Loucy (cell line): ENCODE measurements around the gene ASCL2.

Experiments used
- EZH2phosphoT487 ChIP-seq: fragments of 200-600 bp; IDR thresholded peaks from 2 replicates; pipeline ENCODE4 v1.6.1; 2018; ENCODE audit warnings: antibody characterized with exemption, mild to moderate bottlenecking, moderate library complexity, borderline replicate concordance
- TF ChIP-seq, protein P1 (sequence below): fragments of 200-600 bp; sonication (generic); conservative IDR thresholded peaks from 2 replicates; pipeline ENCODE4 v1.5.1; 2014; ENCODE audit warnings: mild to moderate bottlenecking, antibody characterized with exemption, low read length

- TF ChIP-seq, protein P1, sequence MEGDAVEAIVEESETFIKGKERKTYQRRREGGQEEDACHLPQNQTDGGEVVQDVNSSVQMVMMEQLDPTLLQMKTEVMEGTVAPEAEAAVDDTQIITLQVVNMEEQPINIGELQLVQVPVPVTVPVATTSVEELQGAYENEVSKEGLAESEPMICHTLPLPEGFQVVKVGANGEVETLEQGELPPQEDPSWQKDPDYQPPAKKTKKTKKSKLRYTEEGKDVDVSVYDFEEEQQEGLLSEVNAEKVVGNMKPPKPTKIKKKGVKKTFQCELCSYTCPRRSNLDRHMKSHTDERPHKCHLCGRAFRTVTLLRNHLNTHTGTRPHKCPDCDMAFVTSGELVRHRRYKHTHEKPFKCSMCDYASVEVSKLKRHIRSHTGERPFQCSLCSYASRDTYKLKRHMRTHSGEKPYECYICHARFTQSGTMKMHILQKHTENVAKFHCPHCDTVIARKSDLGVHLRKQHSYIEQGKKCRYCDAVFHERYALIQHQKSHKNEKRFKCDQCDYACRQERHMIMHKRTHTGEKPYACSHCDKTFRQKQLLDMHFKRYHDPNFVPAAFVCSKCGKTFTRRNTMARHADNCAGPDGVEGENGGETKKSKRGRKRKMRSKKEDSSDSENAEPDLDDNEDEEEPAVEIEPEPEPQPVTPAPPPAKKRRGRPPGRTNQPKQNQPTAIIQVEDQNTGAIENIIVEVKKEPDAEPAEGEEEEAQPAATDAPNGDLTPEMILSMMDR = no peak
- TF ChIP-seq EZH2phosphoT487 = no peak
Measured at GRCh38 chr11:2251138-2251537, 19.2 kb downstream of the ASCL2 start.
